HG03060 (cell line): ENCODE results near the gene ZNF44.
"Not testable (repeated sequence)": the region's sequence is repeated elsewhere in the genome, so short reads cannot be mapped to it uniquely, and the experiment has no call there.

Experiments
- ATAC-seq: cut with Tn5 transposase; IDR thresholded peaks from one replicate; pipeline ENCODE4 v1.9.1; 2021; ENCODE audit warnings: low read depth, moderate number of reproducible peaks; ENCODE audit not compliant: unreplicated experiment

Gene ZNF44

DNA sequence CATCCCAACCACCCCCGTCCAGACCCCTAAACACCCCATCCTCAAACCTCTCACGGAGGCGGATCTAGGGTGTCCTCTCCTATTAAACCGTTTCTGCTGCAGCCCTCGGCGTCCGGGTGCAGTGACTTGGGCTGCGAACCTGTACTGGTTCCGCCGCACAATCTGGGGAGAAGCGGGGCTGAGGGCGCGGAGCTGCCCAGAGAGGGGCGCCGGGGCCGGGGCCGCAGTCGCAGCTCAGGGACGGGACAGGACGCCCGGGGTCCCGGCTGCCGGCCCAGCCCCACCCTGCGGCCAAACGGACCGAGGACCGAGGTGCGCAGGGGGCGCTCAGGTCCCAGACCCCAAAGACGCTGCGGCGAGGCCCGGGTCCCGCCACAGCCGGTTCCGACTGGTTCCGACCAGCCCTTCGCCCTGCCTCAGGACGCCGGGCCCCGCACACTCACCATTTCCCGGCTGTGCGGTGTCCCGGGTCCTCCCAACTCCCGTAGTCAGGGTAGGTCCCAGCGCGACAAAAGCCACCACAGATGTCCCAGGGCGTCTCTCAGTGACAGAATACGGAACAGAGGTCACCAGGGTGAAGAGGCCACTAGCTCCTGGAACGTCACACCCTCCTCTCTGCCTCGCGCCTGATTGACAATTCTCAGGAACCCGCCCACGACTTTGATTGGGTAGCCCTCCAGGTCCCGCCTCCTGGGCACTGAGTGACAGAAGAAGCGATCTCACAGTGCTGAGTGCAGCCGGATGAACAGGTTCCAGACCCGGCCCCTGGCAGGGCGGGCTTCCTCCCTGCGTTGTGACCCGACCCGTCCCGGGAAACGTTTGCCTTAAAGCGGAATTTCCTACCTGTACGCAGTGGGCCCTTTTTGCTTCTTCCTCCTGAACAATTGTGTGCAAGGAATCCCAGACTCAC, at the start of gene ZNF44:
Gene ZNF44, minus strand, starts transcription at position 635 of the 910 bp plus-strand sequence. Its CDS starts 189 bp downstream, at position 446.
- peak; percentile 76 for ATAC-seq

DNA sequence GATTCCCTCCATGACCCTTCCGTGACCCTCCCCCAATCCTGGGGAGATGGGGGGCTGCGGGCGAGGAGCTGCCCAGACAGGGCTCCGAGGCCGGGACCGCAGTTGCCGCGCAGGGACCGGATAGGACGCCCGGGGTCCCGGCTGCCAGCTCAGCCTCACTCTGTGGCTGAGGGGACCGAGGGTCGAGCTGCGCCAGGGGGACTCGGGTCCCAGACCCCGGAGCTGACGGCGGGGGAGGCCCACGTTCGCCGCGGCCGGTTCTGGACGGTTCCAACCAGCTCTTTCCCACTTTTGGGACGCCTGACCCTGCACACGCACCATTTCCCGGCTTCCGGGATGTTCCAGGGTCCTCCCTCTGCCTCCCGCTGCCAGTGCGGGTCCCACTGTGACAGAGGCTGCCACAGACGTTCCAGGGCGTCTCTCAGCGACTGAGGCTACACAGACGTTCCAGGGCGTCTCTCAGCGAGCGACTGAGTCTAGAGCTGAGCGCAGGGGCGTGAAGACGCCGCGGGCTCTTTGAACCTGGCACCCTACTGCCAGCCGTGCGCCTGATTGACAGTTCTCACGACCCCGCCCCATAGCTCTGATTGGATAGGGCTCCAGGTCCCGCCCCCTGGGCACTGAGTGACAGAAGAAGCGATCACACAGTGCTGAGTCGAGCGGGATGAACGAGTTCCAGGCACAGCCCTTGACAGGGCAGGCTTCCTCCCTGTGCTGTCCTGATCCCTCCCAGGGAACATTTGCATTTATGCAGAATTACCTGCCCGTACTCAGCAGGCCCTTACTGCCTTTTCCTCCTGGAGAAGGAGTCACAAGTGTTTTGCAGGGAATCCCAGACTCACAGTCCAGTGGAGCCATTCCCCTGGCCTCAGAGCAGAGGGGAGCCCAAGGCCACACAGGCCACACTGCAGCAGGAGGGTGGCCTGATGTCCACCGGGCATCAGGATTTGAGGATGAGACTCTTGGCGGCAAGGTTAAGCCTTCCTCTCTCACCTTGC, 38.8 kb upstream of the ZNF44 start, which contains the start of gene ZNF563:
Gene ZNF563, minus strand, starts transcription at position 472 of the 998 bp plus-strand sequence. Its CDS starts 151 bp downstream, at position 321.
- ATAC-seq = peak; percentile 75

DNA sequence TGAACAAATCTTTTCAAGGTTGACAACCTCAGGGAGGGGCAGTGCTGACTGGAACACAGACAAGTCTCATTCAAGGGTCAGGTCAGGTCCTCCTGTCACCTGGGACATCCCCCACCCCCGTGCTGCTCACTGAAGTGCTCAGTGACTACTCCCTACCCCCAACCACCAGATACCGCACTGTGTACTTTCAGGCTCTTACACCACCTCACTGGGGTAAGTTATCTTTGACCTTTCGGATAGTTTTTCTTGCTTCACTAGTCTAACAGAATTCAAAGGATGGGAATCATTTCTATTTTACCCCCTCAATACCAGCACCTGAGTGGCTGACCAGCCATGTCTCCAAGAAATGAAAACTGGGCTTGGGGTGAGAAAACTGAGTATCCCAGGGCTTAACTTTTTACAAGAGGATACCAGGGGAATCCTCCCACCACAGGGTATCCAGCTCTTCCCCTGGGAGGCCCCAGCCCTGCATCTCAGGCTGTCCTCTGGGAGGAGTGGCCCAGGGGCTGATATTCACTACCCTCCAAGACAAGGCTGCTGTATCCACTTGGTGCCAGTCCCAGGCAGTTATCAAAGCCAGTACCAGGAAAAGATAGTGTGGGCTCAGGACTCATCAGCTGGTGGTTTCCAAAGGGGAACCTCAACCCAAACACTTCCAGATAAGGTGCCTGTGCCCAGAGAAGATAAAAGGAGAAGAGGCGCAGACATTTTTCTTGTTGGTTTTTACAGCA, 36.7 kb upstream of the ZNF44 start:
- ATAC-seq = no peak

GRCh38 chr19:12330340-12330739, 35.7 kb upstream of the ZNF44 start:
- ATAC-seq = no peak

- no peak for ATAC-seq
Observed at GRCh38 chr19:12325690-12326089, 31.0 kb upstream of the ZNF44 start.

- no peak for ATAC-seq
Observed at GRCh38 chr19:12318782-12319413, 24.2 kb upstream of the ZNF44 start.

- no peak for ATAC-seq
Observed at GRCh38 chr19:12314553-12314952, 19.9 kb upstream of the ZNF44 start.

- ATAC-seq = not testable (repeated sequence)
Observed at GRCh38 chr19:12308891-12309290, 14.2 kb upstream of the ZNF44 start.

DNA sequence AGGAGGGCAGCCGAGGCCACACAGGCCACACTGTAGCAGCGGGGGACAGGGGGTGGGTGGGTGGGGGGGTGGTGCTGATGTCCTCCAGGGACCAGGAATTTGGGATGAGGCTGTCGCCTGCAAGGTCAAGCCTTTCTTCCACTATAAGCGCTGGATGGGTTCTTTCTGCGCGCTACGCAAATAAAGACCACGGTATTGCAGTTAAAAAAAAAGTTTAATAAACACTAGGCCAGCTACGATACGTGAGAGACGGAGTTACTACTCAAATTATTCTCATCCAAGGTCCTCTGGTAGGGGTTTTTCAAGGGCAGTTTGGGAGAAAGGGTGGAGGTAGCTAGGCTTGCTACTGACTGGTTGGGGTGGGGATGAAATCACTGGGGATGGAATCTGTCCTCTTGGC, 508 bp upstream of the ZNF44 start:
- no peak for ATAC-seq

GRCh38 chr19:12293777-12294248, 870 bp downstream of the ZNF44 start:
- no peak for ATAC-seq

DNA sequence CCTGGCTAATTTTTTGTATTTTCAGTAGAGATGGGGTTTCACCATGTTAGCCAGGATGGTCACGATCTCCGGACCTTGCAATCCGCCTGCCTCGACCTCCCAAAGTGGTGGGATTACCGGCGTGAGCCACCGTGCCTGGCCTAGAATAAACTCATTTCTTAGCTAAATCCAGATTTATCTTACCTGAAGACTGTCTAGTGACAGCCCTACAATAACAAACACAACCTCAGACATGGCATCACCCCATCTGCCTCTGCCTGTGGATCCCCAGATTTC, 5.0 kb downstream of the ZNF44 start:
- no peak for ATAC-seq

GRCh38 chr19:12287958-12288500, 6.7 kb downstream of the ZNF44 start:
- ATAC-seq = no peak

- no peak for ATAC-seq
Observed at GRCh38 chr19:12284631-12285030, 10.1 kb downstream of the ZNF44 start.

- ATAC-seq = no peak
Observed at GRCh38 chr19:12284226-12284625, 10.5 kb downstream of the ZNF44 start.

- no peak for ATAC-seq
Observed at GRCh38 chr19:12278713-12279112, 16.0 kb downstream of the ZNF44 start.

DNA sequence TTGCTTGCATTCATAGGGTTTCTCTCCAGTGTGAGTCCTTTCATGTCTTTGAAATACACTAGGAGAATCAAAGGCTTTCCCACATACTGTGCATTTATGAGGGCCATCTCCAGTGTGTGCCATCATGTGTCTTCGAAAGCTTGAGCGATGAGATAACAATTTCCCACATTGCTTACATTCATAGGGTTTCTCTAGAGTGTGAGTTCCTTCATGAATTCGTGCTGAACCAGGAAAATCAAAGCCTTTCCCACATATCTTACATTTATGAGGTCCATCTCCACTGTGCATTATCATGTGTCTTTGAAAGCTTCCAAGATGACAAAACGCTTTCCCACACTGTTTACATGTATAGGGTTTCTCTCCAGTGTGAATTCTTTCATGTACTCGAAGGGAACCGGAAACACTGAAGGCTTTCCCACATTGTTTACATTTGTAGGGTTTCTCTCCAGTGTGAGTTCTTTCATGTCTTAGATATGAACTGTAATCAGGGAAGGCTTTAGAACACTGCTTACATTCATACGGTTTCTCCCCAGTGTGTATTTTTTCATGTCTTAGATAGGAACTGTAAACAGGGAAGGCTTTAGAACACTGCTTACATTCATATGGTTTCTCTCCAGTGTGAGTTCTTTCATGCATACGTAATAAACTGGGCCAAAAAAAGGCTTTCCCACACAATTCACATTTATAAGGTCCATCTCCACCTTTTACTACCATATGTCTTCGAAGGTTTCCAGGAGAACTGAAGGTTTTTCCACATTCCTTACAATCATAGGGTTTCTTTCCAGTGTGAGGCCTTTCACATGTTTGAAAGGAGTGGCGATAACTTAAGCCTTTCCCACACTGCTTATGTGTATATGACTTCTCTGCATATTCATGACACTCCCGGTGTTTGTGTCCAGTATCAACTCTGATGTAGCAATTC, 21.4 kb downstream of the ZNF44 start:
- ATAC-seq = no peak

- ATAC-seq = no peak
Observed at GRCh38 chr19:12272386-12272785, 22.3 kb downstream of the ZNF44 start.

- no peak for ATAC-seq
Observed at GRCh38 chr19:12270854-12271253, 23.8 kb downstream of the ZNF44 start.
